GM21526 (cell line): Measurements from ENCODE around the gene TMPRSS6.
"Not testable (repeated sequence)": the region's sequence is repeated elsewhere in the genome, so short reads cannot be mapped to it uniquely, and the experiment has no call there.

Experiments used
- ATAC-seq: cut with Tn5 transposase; IDR thresholded peaks from one replicate; pipeline ENCODE4 v1.9.1; 2021; ENCODE audit warnings: moderate library complexity; ENCODE audit not compliant: unreplicated experiment, low FRiP score

TMPRSS6 gene

DNA sequence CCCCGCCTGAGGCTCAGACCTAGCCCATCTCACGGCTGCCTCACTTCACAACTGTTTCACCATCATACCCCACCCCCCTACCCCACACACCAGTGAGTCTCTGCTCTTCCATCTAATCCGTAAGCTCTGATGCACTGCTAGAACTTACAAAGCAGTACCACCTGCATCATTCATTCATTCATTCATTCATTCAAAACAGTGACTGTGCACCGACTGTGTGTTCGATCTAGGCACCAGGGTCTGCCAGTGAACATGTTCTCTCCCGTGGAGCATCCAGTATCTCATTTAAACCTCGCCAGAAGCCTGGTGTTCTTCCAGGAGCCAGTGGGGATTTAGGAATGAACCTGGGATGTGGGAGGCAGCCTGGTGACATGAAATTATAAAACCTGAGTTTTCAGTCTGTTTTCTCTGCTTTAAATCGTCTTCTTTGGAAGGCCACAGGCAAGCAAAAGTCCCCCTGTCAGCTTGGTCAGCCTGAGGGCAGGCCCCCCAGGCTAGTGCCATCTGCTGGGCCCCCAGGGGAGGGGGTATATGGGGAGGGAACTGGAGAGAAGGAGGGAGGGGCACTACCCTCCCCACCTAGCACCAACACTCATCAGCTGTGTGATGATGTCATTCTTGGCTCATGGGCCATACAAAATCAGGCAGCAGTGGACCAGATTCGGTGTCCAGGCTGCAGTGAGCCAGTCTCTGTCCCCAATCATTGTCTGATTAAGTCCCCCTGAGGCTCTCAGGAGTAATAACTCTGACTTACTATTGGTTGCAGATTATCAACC, 18.4 kb downstream of the TMPRSS6 start:
- no peak for ATAC-seq

DNA sequence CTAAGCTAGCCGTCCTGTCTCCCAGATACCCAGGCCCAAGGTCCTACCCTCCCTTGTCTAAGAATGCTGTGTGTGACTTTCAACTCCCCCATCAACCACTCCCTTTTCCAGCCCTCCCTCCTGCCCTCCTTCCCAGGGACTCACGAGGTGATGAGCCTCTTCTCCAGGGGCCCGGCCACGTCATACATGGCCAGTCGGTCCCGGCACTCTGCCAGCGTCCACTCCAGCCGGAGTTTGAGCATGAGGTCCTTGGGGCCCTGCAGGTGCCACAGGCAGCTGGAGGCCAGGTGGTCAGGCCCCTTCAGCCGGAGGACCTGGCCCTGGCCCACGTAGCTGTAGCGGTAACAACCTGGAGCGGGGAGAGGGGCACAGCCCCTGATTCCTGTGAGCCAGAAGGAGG, 20.1 kb downstream of the TMPRSS6 start:
- ATAC-seq: no peak

DNA sequence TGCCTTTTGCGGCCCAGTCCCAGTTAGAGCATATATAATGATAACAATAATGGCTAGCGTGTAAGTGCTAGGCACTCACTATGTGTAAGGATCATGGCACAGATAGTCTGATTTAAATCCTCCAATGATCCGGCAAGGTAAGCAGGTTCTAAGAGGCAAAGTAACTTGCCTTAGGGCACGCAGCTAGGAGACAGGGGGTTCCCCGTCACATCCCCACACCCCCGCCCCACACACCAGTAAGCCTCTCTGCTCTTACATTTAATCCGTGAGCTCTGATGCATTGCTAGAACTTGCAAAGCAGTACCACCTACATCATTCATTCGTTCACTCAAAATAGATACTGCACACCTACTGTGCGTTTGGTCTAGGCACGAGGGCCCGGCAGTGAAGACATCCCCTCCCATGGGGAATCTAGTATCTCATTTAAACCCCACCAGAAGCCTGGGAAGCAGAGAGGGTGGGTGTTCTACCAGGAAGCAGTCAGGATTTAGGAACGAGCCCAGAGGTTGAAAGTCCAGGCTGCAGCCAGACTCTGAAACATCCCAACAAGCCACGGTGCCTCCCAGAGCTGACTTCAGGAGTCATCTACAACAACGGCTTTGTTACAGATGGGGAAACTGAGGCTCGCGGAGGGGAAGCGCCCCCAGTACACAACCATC, 20.6 kb downstream of the TMPRSS6 start:
- no peak for ATAC-seq

DNA sequence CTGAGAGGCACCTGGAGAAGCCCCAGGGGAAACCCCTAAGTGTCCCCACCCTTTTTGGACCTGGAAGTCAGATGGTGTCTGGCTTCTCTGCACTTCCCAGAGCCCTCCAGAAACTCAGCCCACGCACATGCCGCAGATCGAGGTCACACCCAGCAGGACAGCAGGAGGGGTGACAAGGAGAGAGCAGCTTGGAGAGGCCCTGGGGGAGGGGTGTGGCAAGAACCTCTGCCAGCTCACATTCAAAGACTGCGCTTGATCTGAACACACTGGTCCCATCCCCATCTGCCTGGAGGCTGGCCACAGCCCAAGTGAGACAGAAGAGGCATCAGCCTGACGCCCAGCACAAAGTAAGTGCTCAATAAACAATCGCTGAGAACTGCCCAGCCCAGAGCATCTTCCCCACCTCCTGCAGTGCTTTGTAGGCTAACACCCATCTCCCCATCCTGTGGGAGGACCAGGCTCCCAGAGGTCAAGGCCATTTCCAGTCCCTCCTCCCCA, 21.4 kb downstream of the TMPRSS6 start:
- no peak for ATAC-seq

DNA sequence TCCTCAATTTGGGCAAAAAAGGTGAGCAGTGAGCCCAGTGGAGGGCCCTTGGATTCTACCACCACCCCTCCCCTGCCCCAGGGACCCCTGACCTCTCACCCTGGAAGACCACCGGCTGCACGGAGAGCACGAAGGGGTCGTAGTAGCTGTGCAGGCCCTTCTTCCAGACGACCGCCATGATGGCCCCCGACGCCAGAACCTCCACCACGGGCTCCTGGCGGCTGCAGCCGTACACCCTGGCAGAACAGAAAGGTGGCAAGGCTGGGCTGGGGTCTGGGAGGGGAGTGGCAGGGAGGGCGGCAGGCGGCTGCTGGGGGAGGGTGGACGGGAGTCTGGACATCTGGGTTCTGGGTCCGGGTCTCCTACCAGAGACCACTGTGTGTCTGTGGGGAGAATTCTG, 23.3 kb downstream of the TMPRSS6 start:
- ATAC-seq: no peak

DNA sequence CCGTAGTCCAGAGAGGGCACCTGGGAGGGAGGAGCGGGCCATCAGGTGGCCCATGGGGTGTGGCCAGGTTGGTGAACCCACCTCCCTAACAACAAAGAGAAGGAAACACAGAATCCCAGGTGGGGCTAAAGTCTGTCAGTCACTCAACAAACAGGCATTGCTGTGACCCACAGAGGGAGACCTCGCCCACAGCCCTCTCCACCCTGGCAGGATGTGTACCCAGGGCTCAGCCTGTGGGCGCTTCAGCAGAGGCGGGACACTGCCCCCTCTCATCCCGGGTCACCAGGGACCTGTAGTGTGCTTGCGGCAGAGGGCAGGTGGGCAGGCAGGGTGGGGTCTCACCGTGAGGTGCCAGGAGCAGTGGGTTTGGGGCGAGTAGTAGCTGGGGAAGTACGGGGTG, 25.1 kb downstream of the TMPRSS6 start:
- no peak for ATAC-seq

DNA sequence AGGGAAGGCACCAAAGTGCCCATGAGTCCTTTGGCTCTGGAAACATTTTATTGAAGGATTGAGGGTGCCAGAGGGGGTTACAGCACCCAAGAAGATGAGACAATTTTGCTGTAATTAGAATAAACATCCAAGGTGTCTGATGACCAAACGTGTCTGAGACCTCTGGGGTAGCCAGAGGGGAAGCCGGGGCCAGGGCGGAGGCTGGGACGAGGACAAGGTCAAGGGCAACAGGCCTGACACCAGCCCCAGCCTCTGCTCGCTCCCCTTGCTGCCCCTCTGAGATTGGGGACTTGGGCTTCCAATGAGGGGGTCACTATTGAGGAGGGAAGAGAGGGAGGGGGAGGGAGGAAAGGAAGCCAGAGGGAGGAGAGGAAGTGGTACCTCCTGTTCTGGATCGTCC, 25.6 kb downstream of the TMPRSS6 start:
- ATAC-seq: no peak

DNA sequence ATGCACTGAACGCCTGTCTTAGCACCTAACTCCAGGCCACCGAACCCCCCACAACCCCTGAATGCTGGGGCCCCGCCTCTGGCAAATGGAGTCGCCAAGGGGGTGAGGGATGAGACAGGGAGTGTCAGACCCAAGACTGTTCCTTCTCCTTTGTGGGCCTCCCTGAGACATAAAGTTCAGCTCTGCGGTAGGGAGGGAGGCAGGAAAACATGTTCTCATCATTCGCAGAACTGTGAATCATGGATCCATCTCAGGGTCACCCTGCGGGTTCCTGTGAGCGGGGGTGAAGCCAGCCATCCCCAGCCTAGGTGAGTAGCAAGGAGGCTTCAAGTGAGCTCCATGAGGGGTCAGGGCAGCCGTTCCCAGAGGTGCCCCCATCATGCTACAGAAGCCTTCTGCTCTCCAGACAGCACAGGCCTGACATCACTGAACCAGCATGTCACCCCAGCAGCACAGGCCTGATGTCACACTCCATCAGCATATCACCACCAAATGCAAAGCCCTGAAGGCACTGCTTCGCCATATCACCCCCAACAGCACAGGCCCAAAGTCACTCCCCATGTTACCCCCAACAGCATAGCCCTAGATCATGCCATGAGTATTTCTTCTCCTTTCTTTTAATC, 27.2 kb downstream of the TMPRSS6 start:
- no peak for ATAC-seq

DNA sequence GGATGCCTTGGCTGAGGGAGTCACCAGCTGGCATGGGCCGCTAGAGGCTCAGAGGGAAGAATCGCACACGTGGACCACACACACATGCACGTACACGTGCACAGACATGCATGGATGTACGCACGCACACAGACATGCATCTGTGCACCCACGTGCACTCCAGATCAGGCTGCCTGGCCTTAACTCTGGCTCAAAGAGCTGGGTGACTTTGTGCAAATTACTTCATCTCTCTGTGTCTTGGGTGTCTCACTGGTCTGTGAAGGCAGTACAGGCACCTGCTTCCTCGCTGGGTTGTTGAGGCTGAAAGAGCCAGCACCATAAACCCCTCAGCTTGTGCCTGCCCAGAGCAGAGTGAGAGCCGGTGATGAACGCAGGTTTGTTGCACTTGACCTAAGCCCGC, 28.7 kb downstream of the TMPRSS6 start:
- no peak for ATAC-seq

DNA sequence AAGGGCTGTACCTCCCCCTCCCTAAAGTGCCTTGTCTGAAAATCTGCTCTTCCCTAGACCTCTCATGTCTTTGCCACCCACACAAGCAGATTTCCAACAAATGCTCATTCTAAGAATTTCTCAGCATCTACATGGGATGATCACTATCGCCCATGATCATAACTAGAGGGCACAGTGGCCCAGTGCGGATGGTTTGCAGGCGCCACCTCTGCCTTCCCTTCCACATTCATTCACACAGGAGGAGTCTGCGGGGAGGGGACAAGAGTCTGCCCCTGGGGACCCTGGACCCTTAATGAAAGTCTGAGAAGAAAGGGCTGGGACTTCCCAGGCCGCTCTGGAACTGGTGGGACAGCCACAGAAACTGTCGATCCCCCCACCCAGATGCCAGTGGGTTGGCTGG, 29.1 kb downstream of the TMPRSS6 start:
- ATAC-seq: no peak

DNA sequence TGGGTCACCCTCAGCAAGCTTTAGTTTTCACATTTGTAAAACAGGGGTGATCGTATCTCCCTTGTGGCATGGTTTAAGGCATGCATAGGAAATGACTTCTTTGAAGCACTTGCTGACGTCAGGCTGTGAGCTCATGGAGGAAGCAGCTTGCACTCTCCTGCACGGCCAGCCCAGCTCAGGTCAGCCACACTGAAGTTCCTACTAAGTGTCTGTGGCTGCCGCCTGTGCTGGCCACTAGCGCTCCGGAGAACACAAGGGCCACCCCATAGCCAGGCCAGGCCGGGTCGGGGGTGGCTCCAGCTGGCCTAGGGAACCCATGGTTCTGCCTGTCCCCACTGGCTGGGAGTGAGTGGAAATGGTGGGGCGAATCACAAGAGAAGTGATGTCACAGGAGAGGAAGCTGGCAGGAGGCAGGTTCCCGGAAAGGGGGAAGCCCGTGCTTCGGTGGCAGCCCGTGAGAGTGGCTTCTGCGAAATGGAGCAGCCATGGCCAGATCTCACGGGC, 29.8 kb downstream of the TMPRSS6 start:
- no peak for ATAC-seq

DNA sequence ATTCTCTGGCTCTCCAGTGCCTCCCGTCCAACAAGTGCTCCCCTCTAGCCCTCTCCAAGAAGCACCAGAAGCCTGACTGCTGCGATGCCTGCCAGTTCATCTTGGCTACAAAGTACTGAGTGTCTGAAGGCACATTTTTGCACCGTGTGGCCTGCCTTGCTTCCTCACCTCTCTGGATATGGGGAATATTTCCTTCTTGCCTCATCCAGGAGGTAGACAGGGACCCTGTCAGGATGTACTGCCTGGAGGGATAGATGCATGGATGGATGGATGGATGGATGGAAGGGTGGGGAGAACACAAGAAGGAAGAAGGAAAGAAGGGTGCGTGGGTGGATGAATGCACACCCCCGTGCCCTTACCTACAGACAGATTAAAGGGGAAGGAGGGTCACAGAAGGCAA, 30.4 kb downstream of the TMPRSS6 start:
- ATAC-seq: no peak

DNA sequence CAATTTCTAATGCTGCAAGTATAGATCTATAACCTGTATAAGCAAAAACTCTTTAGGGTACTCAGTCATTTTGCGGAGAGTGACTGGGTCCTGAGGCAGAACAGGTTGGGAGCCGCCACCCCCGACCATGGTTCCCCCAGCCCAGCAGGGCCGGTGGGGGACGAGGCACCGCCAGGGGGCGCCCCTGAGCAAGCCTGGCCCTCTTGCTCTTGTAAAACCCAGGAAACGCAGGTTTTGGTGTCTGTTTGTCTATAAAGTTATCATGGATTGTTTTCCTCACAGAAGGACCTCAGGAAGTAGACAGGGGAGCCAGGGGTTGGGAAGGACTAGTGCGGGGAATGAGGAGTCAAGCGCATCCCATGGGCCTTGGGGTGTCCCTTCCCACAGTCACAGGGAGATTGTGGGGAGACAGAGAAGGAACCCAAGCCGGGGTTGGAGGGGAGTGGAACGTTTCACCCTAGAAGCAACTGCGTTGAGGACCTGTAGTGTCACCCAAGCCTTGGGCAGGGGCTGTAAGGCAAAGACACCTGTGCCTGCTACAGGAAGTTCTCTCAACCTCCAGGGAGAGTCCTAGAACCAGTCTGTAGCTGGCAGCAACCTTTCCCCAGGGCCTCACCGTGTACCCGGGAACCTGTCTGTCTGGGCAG, 31.6 kb downstream of the TMPRSS6 start:
- no peak for ATAC-seq

DNA sequence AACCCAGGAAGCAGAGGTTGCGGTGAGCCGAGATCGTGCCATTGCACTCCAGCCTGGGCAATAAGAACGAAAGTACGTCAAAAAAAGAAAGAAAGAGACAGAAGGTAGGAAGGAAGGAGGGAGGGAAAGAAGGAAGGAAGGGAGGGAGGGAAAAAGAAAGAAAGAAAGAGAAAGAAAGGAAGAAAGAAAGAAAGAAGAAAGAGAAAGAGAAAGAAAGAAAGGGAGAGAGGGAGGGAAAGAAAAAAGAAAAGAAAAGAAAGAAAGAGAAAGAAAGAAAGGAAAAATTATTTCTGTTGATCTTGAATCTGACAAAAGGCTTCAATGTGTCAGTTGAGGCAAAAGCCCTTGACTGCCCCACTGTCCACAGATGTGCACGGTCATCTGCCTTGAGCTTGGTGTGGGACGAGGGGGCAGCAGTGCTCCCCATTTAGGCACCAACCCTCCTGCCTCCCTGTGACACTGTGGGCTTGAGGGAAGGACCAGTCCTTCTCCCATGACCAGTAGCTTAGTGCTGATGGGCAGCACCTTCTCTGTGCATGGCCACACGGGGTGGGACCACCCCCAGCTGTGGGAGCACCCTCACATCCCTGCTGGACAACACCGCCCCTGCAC, 33.6 kb downstream of the TMPRSS6 start:
- ATAC-seq: no peak

DNA sequence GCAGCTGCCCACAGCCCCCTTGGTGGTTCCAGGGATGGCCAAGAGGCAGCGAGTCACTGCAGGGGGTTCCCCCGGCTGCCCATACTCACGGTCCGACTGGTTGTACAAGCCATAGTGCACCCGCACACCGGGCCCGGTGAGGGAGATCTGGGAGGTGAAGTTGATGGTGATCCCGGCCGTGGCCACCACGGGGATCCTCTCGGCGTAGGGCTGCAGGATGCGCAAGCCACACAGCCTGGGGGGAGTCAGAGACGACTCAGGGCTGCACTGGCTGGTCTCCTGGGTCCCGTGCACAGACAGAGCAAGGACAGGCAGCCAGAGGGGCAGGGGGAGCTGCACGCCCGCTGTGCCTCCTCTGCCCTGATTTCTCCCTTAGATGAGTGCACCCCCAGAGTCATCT, 34.5 kb downstream of the TMPRSS6 start:
- ATAC-seq: no peak

DNA sequence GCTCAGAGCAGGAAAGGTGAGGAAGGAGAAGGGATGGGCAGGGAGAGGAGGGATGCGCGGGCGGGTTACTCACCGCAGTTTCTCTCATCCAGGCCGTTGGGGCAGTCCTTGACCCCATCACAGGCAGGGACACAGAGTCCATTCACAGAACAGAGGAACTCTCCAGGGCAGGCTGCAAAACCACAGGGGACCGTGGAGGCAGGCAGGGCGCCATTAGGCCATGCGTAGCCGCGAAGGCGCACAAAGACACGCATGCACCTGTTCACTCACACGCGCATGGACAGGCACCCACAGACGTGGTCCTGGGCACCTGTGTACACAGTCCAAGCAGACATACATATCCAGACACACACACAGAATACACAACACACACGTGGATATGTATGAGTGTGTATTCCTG, 35.0 kb downstream of the TMPRSS6 start:
- no peak for ATAC-seq

DNA sequence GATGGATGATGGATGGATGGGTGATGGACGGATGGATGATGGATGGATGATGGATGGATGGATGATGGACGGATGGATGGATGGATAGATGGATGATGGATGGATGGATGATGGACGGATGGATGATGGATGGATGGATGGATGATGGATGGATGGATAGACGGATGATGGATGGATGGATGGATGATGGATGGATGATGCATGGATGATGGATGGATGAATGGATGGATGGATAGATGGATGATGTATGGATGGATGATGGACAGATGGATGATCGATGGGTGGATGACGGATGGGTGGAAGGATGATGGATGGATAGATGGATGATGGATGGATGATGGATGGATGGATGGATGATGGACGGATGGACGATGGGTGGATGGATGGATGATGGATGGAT, 36.8 kb downstream of the TMPRSS6 start:
- no peak for ATAC-seq

DNA sequence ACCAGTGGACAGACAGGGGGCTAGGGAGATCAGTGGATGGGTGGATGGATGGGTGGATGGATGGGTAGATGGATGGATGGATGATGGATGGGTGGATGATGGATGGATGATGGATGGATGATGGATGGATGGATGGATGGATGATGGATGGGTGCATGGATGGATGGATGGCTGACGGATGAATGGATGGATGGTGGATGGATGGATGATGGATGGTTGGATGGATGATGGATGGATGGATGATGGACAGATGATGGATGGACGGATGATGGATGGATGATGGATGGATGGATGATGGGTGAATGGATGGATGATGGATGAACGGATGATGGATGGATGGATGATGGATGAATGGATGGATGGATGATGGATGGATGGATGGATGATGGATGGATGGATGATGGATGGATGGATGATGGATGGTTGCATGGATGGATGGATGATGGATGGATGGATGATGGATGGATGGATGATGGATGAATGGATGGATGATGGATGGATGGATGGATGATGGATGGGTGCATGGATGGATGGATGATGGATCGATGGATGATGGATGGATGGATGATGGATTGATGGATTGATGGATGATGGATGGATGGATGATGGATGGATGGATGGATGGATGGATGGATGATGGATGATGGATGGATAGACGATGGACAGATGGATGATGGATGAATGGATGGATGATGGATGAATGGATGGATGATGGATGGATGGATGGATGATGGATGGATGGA, 37.5 kb downstream of the TMPRSS6 start:
- not testable (repeated sequence) for ATAC-seq

DNA sequence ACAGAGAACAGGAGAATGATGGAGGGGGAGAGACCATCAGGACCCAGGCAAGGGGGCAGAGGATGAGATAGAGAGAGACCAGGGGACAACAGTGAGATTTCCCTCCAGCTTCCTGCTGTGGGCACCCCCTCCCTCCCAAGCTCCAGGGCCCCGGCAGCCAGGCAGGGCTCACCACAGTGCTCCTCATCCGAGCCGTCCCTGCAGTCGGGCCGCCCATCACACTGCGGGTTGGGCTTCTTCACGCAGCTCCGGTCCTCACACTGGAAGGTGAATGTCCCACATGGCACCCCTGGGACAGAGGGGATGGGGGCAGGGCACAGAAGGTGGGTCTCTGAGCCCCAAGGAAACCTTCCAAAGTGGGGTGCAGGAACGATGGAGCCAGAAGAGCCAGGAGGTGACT, 38.8 kb downstream of the TMPRSS6 start:
- no peak for ATAC-seq

DNA sequence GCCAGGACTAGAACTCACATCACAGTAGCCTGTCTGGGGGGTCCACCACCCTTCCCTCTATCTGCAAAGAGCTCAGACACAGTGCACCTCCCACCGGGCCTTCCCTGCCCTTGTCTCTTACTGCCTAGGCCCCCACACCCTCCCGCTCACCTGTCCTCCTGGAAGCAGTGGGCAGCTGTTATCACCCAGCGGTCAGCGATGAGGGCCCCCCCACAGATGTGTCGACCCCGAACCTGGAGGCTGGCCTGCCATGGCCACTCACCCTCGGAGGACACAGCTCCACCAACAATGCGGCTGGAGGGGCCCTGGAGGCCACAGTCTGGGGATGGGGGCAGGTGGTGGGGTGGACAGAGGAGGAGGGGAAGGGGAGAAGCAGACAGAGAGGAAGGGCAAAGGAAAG, 39.2 kb downstream of the TMPRSS6 start:
- no peak for ATAC-seq
